ENCODE measurements around the gene KSR1. TPM values are rescaled to one million over a fixed set of nuclear protein-coding genes. Genes with fewer than 3 reads are reported as not detected.

Gene KSR1
- total and polyA plus RNA-seq, 2 donors (not counting 1 experiment from before 2014, with no cell fraction given): 5.3 to 10.1 TPM

DNA sequence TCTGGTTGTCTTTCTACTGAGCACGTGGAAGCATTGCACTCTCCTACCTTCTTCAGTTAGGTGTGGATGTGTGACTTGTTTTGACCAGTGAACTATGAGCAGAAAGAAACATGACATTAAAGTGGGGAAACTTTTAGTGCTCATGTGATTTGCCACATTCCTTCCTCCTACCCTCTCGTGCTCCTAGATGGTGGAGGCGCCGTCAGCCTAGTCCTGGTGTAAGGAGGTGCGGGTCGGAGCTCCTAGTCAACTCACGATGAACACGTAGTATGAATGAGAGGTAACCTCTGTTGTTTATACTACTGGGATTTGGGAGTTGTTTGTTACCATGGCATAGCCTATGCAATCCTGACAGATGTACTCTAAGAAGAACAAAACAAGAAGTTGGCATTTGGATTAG lies 47.4 kb downstream of the KSR1 start:
- Histone ChIP-seq H3K4me1 (ENCODE audit: control insufficient read depth, extremely low read depth, insufficient read depth, low read length) (peaks cover 11% of the 10 kb centered on the region), H3K9me3 (ENCODE audit: control insufficient read depth, insufficient read depth, low read depth, low read length) (no peaks in the 10 kb centered on the region), H3K9ac (ENCODE audit: insufficient read depth, low read length) (no peak overlapping the region), H3K27ac (ENCODE audit: insufficient read depth, low read length) (no peak overlapping the region), H3K36me3 (ENCODE audit: control insufficient read depth, insufficient read depth, low read length) (no peaks in the 10 kb centered on the region), H3K79me2 (ENCODE audit: control insufficient read depth, insufficient read depth, low read length) (no peaks in the 10 kb centered on the region), H3K4me3 (replicated peaks in 1 of 4; ENCODE audit: control extremely low read depth in 1 of 4, insufficient read depth in 1 of 4, low read depth in 3 of 4, low read length in 4 of 4) (no peak overlapping the region), H2AFZ (ENCODE audit: low read length) (no peak overlapping the region), H4K20me1 (ENCODE audit: control insufficient read depth, extremely low read depth, insufficient read depth, low read length) (no peaks in the 10 kb centered on the region), H3K4me2 (ENCODE audit: extremely low read depth, insufficient read depth, low read length) (no peak overlapping the region), H3K27me3 (ENCODE audit: control insufficient read depth, insufficient read depth, low read length) (no peaks in the 10 kb centered on the region)
- no peak for DNase-seq (ENCODE audit: low read depth in 2 of 2)
- TF ChIP-seq, protein P1, sequence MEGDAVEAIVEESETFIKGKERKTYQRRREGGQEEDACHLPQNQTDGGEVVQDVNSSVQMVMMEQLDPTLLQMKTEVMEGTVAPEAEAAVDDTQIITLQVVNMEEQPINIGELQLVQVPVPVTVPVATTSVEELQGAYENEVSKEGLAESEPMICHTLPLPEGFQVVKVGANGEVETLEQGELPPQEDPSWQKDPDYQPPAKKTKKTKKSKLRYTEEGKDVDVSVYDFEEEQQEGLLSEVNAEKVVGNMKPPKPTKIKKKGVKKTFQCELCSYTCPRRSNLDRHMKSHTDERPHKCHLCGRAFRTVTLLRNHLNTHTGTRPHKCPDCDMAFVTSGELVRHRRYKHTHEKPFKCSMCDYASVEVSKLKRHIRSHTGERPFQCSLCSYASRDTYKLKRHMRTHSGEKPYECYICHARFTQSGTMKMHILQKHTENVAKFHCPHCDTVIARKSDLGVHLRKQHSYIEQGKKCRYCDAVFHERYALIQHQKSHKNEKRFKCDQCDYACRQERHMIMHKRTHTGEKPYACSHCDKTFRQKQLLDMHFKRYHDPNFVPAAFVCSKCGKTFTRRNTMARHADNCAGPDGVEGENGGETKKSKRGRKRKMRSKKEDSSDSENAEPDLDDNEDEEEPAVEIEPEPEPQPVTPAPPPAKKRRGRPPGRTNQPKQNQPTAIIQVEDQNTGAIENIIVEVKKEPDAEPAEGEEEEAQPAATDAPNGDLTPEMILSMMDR (conservative IDR thresholded peaks at IDR 0.05 in 1 of 2, IDR thresholded peaks at IDR 0.05 in 1 of 2; ENCODE audit: low read depth in 1 of 2, low read length in 2 of 2): no peak
- no peak for TF ChIP-seq EZH2 (IDR thresholded peaks at IDR 0.05; ENCODE audit: low read length, missing control alignments)

DNA sequence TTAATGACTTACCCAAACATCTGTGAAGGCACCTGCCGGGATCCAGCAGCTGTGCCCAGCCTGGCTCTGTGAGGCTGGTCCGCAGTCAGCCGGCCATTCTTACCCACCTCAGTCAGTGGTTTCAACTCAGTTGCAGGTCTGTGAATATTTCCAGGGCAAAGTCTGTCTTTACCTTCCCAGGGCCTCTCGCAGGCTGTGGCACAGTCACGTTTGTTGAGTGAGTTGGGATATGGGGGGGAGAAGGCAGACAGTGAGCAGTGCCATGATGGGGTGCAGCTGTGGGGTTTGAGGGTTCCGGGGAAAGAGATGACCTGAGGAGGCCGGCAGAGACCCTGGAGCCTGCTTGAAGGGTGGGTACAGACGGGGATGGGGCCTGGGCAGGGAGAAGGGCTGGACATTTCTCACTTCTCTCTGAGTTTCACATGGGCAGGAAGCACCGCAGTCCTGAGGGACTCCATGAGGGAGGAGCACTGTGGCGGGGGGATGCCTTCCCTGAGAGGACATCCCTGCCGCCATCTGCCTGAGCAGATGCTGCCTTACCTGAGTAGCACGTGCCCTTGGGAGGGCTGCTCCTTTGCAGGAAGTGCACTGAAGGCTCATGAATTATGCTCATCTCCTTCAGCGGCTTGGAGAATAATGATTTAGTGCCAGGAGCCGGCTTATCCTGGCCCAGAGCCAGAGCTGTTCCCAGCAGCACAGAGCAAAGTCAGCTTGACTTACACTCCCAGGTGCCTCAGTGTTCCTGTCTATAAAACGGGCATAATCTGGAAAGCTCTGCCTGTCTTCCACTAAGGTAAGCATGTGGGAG lies 48.1 kb downstream of the KSR1 start:
- Histone ChIP-seq H3K4me3 (replicated peaks in 1 of 4; ENCODE audit: control extremely low read depth in 1 of 4, insufficient read depth in 1 of 4, low read depth in 3 of 4, low read length in 4 of 4) (no peak overlapping the region), H4K20me1 (ENCODE audit: control insufficient read depth, extremely low read depth, insufficient read depth, low read length) (no peaks in the 10 kb centered on the region), H3K9me3 (ENCODE audit: control insufficient read depth, insufficient read depth, low read depth, low read length) (no peaks in the 10 kb centered on the region), H3K27ac (ENCODE audit: insufficient read depth, low read length) (no peak overlapping the region), H3K9ac (ENCODE audit: insufficient read depth, low read length) (no peak overlapping the region), H2AFZ (ENCODE audit: low read length) (no peak overlapping the region), H3K79me2 (ENCODE audit: control insufficient read depth, insufficient read depth, low read length) (no peaks in the 10 kb centered on the region), H3K27me3 (ENCODE audit: control insufficient read depth, insufficient read depth, low read length) (no peaks in the 10 kb centered on the region), H3K4me2 (ENCODE audit: extremely low read depth, insufficient read depth, low read length) (no peak overlapping the region), H3K36me3 (ENCODE audit: control insufficient read depth, insufficient read depth, low read length) (no peaks in the 10 kb centered on the region), H3K4me1 (ENCODE audit: control insufficient read depth, extremely low read depth, insufficient read depth, low read length) (peaks cover 11% of the 10 kb centered on the region)
- TF ChIP-seq, protein P1 (conservative IDR thresholded peaks at IDR 0.05 in 1 of 2, IDR thresholded peaks at IDR 0.05 in 1 of 2; ENCODE audit: low read depth in 1 of 2, low read length in 2 of 2): no peak
- no peak for TF ChIP-seq EZH2 (IDR thresholded peaks at IDR 0.05; ENCODE audit: low read length, missing control alignments)
- DNase-seq (ENCODE audit: low read depth in 2 of 2): no peak

DNA sequence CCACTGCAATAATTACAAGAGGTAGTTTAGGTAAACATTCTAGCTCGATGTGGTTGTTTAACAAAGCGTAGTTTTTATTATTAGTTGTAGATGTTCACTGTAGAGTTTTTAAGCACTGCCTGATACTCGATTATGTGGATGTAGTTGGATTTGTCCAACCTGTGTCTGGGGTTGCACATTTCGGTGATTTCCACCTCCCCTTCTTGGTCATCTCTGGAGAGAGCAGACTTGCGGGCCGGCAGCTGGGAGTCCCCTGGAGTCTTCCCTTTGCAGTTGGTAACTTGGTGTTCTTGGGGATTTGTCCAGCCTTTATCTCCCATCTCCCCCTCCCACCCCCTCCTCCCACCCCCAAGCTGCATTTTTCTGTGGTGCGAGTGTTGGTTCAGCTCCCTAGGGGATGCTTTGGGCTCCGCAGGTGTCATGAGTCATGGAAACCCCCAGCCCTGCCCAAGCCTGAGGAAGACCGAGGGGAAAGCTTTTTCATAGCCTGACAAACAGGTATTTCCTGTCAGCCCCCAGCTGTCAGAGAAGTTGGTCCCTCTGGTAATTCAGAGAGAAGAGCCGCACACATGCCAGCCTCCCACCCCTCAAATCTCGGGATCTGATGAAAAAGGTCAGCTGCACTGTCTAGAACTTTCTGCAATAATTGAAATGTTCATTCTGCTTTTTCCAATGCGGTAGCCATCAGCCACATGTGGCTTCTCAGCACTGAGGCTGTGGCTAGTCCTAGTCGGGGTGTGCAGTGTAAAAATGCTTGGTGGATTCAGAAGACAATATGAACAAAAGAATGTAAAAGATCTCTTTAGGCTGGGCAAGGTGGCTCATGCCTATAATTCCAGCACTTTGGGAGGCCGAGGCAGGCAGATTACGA lies 50.3 kb downstream of the KSR1 start:
- H3K27ac ChIP-seq (ENCODE audit: insufficient read depth, low read length): no peak overlapping the region
- no peaks in the 10 kb centered on the region for H4K20me1 ChIP-seq (ENCODE audit: control insufficient read depth, extremely low read depth, insufficient read depth, low read length)
- no peak overlapping the region for H3K4me3 ChIP-seq (replicated peaks in 1 of 4; ENCODE audit: control extremely low read depth in 1 of 4, insufficient read depth in 1 of 4, low read depth in 3 of 4, low read length in 4 of 4)
- DNase-seq (ENCODE audit: low read depth in 2 of 2): peak in 1 of 2 donors; percentile 80
- no peaks in the 10 kb centered on the region for H3K36me3 ChIP-seq (ENCODE audit: control insufficient read depth, insufficient read depth, low read length)
- TF ChIP-seq EZH2 (IDR thresholded peaks at IDR 0.05; ENCODE audit: low read length, missing control alignments): no peak
- TF ChIP-seq, protein P1 (conservative IDR thresholded peaks at IDR 0.05 in 1 of 2, IDR thresholded peaks at IDR 0.05 in 1 of 2; ENCODE audit: low read depth in 1 of 2, low read length in 2 of 2): no peak
- no peak overlapping the region for H2AFZ ChIP-seq (ENCODE audit: low read length)
- no peak overlapping the region for H3K4me2 ChIP-seq (ENCODE audit: extremely low read depth, insufficient read depth, low read length)
- no peaks in the 10 kb centered on the region for H3K9me3 ChIP-seq (ENCODE audit: control insufficient read depth, insufficient read depth, low read depth, low read length)
- H3K79me2 ChIP-seq (ENCODE audit: control insufficient read depth, insufficient read depth, low read length): no peaks in the 10 kb centered on the region
- no peaks in the 10 kb centered on the region for H3K27me3 ChIP-seq (ENCODE audit: control insufficient read depth, insufficient read depth, low read length)
- H3K9ac ChIP-seq (ENCODE audit: insufficient read depth, low read length): no peak overlapping the region
- peaks cover 11% of the 10 kb centered on the region for H3K4me1 ChIP-seq (ENCODE audit: control insufficient read depth, extremely low read depth, insufficient read depth, low read length)
